Measurements from ENCODE around the gene SNX3.
"Not testable (repeated sequence)": the region's sequence is repeated elsewhere in the genome, so short reads cannot be mapped to it uniquely, and the experiment has no call there.

SNX3 gene

GRCh38 chr6:108260126-108260808 is 573 bp downstream of the SNX3 start:
- DNase-seq = peak; percentile 81

- DNase-seq = no peak
Observed at GRCh38 chr6:108254433-108255410, 6.1 kb downstream of the SNX3 start.

DNA sequence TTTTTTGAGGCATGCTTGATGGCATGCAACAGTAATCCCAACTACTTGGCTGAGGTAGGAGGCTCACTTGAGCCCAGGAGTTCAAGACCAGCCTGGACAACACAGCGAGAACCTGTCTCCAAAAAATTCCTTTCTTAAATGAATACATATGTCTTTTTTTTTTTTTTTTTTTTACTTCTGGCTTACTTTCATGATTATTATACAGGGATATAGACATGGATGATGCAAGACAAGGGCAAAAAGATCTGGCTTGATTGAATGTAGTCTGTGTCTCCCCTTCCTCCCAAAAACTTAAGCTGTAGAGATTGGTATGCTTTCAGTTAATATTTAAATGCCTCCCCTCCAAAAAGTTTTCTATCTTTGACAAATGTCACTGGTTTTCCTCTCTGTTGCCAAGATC is 7.6 kb downstream of the SNX3 start:
- DNase-seq = no peak

DNA sequence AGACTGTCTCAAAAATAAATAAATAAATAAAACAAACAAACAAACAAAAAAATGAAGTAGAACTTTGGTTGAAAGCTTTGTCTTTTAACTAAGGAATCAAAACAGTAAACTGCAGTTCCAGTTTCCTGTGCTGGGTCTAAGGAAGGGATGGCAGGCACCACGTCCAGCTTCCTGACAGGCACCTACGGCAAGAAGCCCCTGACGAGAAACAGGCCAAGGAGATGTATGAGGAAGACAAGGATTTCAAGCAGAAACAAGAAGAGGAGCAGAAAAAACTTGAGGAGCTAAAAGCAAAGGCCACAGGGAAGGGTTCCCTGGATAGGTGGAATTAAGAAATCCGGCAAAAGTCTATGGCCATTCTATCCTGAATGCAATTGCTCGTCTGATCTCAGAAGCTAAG is 8.8 kb downstream of the SNX3 start:
- DNase-seq = no peak

DNA sequence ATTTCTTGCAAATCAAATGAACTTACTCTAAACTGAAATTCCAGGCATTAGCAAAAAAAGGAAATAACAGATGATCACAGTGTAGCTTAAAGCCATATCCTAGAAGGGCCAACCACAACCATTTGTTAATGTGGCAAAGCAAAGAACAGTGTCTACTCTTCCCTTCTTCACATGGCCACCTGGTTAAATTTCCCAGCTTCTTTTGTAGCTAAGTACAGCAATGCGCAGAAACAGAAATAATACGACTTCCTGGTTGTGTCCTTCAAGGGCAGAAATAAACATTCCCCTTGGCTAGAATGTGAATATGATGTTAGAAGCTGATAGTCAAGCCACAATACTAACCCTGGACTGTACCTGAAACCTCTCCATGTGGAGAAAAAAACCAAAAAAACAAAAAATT is 9.6 kb downstream of the SNX3 start:
- DNase-seq = no peak

DNA sequence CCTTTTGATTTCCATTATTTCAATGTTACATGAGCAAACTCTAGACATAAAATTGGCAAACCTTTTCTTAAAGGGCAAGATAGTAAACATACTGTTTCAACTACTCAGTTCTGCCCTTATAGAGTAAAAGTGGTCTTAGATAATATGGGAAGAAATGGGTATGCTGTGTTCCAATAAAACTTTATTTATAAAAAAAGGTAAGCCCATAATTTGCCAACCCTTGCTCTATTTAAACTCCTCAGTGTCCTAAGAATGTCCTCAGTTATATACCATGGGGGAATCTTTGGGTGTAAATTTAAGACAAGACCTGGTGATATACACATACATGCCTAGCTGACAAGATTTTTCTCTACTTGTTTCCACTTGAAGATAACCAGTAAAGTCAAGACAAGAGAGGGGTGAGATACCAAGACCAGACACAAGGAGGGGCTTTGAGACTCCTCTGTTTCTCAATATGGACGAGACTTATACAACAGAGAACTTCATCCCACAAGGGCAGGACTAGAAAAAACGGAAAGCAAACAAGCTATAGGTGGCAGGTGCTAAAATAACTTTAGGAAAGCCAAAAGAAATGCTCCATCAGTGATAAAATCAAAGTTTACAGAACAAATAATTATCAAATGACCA is 10.5 kb downstream of the SNX3 start:
- DNase-seq = no peak

DNA sequence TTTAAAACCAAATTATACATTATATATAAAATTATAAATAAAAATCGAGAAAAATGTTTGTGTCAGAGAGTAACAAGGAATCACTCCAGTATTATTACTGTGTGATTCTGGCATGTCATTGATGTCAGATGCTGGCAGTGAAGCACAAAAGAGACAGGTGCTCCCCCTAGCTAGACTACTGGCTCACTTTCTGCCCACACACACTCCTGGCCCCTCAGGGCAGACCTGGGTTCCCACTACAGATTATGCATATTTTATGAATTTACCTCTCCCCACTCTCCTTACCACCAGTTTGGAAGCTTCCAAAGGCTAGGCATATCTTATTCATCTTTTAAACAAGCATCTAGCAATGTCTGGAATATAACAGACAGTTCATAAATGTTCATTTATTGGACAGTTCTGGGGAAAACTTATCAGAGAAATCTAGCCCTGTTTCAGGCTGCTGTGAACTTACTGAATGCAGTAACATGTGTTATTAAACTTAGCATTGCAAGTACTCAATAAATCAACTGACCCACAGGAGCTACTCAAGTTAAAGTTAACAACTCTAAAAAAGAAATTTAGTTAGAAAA is 12.8 kb downstream of the SNX3 start:
- DNase-seq = no peak

DNA sequence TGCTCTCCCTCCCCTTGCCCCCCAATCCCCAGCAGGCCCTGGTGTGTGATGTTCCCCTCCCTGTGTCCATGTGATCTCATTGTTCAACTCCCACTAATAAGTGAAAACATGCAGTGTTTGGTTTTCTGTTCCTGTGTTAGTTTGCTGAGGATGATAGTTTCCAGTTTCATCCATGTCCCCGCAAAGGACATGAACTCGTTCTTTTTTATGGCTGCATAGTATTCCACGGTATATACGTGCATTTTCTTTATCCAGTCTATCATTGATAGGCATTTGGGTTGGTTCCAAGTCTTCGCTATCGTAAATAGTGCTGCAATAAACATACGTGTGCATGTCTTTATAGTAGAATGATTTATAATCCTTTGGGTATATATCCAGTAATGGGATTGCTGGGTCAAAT is 15.7 kb downstream of the SNX3 start:
- not testable (repeated sequence) for DNase-seq

DNA sequence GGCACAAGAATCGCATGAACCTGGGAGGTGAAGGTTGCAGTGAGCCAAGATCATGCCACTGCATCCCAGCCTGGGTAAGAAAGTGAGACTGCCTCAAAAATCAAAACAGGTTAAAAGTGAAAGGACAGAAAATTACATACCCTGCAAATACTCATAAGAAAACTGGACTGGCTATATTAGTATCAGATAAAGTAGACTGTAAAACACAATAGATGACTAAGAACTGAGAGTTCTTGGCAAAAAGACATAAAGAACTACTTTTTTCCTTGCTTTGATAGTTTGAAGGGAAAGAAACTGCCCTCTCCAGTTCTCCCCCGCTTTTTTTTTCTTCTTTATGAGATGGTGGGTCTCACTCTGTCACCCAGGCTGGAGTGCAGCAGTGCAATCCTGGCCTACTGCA is 17.0 kb downstream of the SNX3 start:
- no peak for DNase-seq

DNA sequence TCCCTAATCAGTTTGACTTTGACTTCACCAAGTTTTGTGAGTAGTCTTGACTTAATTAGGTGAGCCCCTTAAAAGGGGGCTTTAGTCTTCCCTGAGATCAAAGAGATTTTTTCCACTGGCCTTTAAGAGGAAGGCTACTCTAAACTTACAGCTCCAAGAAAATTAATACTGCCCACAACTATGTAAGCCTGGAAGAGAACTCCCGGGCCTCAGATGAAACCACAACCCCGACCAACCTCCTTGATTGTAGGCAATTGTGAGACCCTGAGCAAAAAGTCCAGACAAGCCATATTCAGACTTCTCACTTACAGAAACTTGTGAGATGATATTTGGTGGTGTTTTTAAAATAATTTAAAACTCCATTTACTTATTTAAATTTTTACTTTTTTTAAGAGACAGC is 18.1 kb downstream of the SNX3 start:
- DNase-seq = no peak

- no peak for DNase-seq
Observed at GRCh38 chr6:108242259-108242658, 18.6 kb downstream of the SNX3 start.

DNA sequence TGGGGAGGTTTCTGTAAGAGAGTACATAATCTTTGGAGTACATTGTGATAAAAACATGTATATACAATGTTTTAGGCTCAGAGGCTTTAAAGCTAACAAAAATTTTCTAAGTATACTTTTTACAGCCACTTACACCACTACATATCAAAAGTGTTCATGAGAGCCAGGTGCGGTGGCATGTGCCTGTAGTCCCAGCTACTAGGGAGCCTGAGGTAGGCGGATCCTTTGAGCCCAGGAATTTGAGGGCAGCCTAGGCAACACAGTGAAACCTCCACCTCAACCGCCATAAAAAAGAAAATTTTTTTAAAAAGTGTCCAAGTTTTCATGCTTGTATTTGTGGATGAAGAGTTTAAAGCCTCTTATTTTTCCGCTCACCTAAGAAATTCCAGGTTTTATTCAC is 22.5 kb downstream of the SNX3 start:
- no peak for DNase-seq

GRCh38 chr6:108236791-108237190 is 24.0 kb downstream of the SNX3 start:
- DNase-seq = no peak

DNA sequence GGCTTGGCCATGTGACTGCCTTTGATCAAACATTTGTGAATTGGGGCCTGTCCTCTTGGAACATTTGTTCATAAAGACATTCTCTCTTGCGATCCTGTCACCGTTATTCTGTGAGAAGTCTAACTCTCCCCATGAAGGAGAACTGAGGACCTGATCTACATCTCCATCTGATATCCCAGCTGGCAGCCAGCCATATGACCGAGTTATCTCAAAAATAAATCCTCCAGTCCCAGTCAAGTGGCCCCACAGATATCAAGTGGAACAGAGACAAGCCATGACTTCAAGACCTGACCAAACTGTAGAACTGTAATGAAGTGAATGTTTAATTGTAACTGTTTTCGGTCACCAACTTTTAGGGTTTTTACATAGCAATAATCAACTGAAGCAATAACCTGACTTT is 25.7 kb downstream of the SNX3 start:
- no peak for DNase-seq

DNA sequence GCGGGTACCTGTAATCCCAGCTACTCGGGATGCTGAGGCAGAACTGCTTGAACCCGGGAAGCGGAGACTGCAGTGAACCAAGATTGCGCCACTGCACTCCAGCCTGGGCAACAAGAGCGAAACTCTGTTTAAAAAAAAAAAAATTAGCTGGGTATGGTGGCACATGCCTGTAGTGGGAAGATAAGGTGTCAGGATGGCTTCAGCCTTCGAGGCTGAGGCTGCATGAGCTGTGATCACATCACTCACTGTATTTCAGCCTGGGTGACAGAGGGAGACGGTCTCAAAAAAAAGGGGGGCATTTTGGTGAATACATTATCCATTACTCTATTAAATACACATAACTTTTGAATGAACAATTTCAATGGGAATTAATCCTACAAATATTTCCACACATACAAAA is 32.4 kb downstream of the SNX3 start:
- no peak for DNase-seq

DNA sequence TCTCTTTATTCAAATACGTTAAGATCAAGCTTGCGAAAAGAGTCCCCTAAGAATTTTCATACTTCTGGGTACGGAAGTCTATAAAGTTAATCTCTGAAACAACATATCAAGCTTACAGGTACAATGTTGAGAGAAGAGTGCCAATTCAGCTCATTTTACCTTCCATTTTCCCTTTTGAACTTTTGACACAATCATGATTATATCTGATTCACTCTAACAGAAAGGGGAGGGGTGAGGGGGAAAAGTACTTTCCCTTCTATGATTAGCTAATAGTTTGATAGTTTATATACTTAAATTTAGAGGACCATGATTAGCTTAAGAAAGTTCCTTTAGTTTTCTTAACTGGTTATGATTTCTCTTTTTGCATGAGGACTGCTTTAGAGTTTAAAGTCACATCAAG is 33.5 kb downstream of the SNX3 start:
- DNase-seq = no peak

DNA sequence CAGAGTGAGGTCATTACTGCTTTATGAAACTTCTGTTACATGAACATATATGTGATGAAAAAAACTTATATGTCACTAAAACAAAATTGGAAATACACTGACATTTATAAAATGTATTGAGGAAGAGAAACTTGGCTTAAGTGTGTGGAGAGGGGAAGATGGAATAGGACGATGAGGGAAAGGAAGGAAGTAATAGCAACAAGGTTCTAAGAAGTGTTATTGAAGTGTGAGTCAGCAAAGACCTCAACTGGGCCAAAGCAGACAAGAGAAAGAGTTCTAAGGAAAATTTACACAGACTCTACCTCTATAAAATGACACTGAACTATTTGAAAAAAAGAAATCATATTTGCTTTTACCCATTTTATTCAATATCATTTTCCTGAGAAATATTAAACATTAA is 38.3 kb downstream of the SNX3 start:
- no peak for DNase-seq

DNA sequence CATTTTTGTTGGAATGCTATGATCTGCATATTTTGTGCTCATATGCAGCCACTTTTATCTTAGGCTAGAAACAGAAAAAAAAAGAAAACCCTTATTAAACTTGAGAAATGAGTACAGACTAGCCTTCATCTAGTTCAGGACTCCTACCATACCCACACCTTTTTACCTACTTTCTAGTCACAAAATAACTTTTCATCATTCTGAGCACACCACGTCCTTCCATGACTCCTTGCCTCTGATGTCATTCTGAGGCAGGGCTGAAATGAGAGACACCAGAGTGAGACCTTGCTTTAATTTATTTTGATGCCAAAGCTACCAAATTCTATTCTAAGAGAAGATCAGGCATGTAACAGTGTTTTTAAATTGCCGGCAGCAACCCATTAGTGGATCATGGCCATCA is 38.8 kb downstream of the SNX3 start:
- no peak for DNase-seq

DNA sequence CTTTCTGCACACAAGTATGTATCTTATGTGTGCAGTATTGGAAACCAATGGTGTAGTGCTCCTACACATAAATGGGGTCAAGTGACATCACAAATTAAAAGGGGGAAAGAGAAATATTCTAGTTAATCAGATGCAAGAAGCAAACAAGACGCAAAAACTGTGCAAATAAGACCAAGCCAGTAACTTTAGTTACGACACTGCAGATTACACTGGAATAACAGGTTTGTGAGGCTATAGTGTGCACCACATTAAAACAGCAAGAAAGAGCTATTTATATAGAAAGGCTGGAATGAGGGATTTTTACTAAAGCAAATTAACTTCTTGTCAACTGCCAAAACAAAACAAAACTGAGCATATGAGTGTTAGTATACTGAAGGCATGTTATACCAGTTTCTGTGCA is 49.2 kb downstream of the SNX3 start:
- no peak for DNase-seq

- DNase-seq = no peak
Observed at GRCh38 chr6:108210556-108210955, 50.3 kb downstream of the SNX3 start.

DNA sequence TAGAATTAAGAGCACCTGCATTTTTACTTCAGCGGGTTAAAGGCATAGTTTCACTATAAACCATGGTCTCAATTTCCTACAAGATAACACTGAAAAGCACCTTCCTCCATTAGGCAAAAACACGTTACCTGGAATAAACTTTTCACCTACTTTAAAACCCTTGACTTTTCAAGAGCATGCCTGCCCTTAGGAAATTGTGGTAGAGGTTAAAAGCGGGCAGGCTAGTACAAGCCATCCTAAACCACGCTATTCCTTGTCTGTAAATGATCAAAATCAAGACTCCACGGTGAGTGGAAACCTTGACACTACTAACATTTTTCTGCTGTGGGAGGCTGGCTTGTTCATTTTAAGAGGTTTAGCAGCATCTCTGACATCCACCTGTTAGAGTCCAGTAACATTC is 51.1 kb downstream of the SNX3 start:
- DNase-seq = no peak

DNA sequence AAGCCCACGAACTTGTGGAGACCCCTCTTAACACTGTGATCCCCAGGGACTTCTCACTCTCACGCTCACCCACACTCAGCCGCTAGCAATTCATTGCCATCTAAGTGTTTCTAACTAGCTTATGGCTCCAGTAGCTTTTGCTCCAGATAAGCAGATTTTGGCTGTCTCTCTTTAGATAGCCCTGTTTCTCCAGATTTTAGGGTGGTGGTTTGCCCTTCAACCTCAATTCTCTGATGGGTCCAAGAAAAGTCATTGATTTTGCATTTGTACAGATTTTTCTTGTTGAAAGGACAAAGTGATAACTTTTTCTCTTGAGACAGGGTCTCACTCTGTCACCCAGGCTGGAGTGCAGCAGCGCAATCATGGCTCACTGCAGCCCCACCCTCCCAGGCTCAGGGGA is 53.8 kb downstream of the SNX3 start:
- no peak for DNase-seq
